Naive thymus-derived CD4-positive, alpha-beta T cell (primary cell): ENCODE data around the gene CERS5. TPM values are rescaled to one million over a fixed set of nuclear protein-coding genes. Genes with fewer than 3 reads are reported as not detected.
A peak's percentile ranks its signal among the peaks of the same experiment; 100 is the strongest.

Experiments
- ATAC-seq: fragments of 150-1000 bp; cut with Tn5 transposase; 2 replicates; pipeline ENCODE4 v1.10.0; 2021; ENCODE audit warnings: mild to moderate bottlenecking, moderate library complexity
- CTCF ChIA-PET: fragments of 350-600 bp; sonication (Branson Sonifier 250); formaldehyde crosslinking; loops from one replicate; lab custom pipeline; 2021; ENCODE audit warnings: antibody characterized with exemption; lab: Charles Lee
- POLR2A ChIA-PET: fragments of 350-600 bp; sonication (Branson Sonifier 250); formaldehyde crosslinking; loops from one replicate; lab custom pipeline; 2021; ENCODE audit warnings: antibody characterized with exemption, inconsistent platforms; lab: Charles Lee
- DNase-seq, 9 donors: peaks; one replicate each; pipeline versions ENCODE4 v3.0.0 to v3.0.0-alpha.2; 2020 to 2022; ENCODE audit warnings: mixed read lengths in 1 of 9
- H3K27ac ChIP-seq: one replicate; pipeline ENCODE4 v1.7.0; 2013; ENCODE audit warnings: mild to moderate bottlenecking, low read depth, low read length, moderate library complexity
- H3K27me3 ChIP-seq, 2 donors: one replicate each; pipeline ENCODE4 v1.7.0; 2013; ENCODE audit warnings: low read length in 2 of 2, mild to moderate bottlenecking in 2 of 2, moderate library complexity in 2 of 2; ENCODE audit not compliant: control insufficient read depth in 2 of 2, insufficient read depth in 2 of 2
- H3K36me3 ChIP-seq, 3 experiments: 1 replicate in 2 of 3; 2 replicates in 1 of 3; pipeline ENCODE4 v1.7.0; 2013; ENCODE audit warnings: low read length in 3 of 3, mild to moderate bottlenecking in 3 of 3, moderate library complexity in 1 of 3; ENCODE audit not compliant: insufficient read depth in 3 of 3, control insufficient read depth in 2 of 3
- H3K4me1 ChIP-seq, 2 donors: one replicate each; pipeline ENCODE4 v1.7.0; 2013; ENCODE audit warnings: low read length in 2 of 2, mild to moderate bottlenecking in 2 of 2, moderate library complexity in 1 of 2; ENCODE audit not compliant: control insufficient read depth in 2 of 2, insufficient read depth in 2 of 2
- H3K4me3 ChIP-seq: 2 replicates; pipeline ENCODE4 v1.7.0; 2013; ENCODE audit warnings: mild to moderate bottlenecking, low read length
- H3K9me3 ChIP-seq, 3 experiments: 1 replicate in 2 of 3; 2 replicates in 1 of 3; pipeline ENCODE4 v1.7.0; 2013; ENCODE audit warnings: low read length in 3 of 3; ENCODE audit not compliant: control insufficient read depth in 2 of 3
- H3K27ac Mint-ChIP-seq, 9 donors: one replicate each; pipeline ENCODE4 v1.8.0; 2020 to 2022; ENCODE audit warnings: mixed read lengths in 9 of 9, mild to moderate bottlenecking in 8 of 9, moderate library complexity in 5 of 9, inconsistent platforms in 2 of 9
- H3K27me3 Mint-ChIP-seq, 5 donors: one replicate each; pipeline ENCODE4 v1.8.0; 2021 to 2022; ENCODE audit warnings: mixed read lengths in 5 of 5, mild to moderate bottlenecking in 1 of 5
- H3K36me3 Mint-ChIP-seq, 5 donors: one replicate each; pipeline ENCODE4 v1.8.0; 2020 to 2022; ENCODE audit warnings: mixed read lengths in 5 of 5, mild to moderate bottlenecking in 3 of 5, inconsistent platforms in 1 of 5
- H3K4me1 Mint-ChIP-seq, 7 donors: one replicate each; pipeline ENCODE4 v1.8.0; 2020 to 2022; ENCODE audit warnings: mixed read lengths in 7 of 7, mild to moderate bottlenecking in 3 of 7, inconsistent platforms in 1 of 7
- H3K4me3 Mint-ChIP-seq, 10 donors: one replicate each; pipeline ENCODE4 v1.8.0; 2020 to 2022; ENCODE audit warnings: mild to moderate bottlenecking in 10 of 10, mixed read lengths in 10 of 10, moderate library complexity in 6 of 10, inconsistent platforms in 2 of 10
- H3K9me3 Mint-ChIP-seq, 11 donors: one replicate each; pipeline ENCODE4 v1.8.0; 2020 to 2022; ENCODE audit warnings: mixed read lengths in 11 of 11, mild to moderate bottlenecking in 4 of 11, inconsistent platforms in 1 of 11, moderate library complexity in 1 of 11
- intact Hi-C, 2 donors: fragments of 100-400 bp; cut with micrococcal nuclease; formaldehyde crosslinking; loops; one replicate each; pipeline ENCODE4 v1.15.1; 2023
- polyA plus RNA-seq, 2 donors: library from polyadenylated mRNA; unstranded; fragments of 300-500 nt; fragmentation: Illumina TruSeq; gene quantifications; one replicate each; pipeline ENCODE4 v1.2.3, GENCODE V29; 2021
- total RNA-seq, 6 experiments: library from RNA in 5 of 6; stranded (reverse) in 5 of 6; gene quantifications; 1 replicate in 5 of 6; 2 replicates in 1 of 6; pipeline ENCODE4 v1.2.3 and lab custom pipeline; 2021 to 2026

The CERS5 gene
- total and polyA plus RNA-seq, 7 experiments from 2014 or later, result 33.7 to 52.2 (median 45.1) TPM

DNA sequence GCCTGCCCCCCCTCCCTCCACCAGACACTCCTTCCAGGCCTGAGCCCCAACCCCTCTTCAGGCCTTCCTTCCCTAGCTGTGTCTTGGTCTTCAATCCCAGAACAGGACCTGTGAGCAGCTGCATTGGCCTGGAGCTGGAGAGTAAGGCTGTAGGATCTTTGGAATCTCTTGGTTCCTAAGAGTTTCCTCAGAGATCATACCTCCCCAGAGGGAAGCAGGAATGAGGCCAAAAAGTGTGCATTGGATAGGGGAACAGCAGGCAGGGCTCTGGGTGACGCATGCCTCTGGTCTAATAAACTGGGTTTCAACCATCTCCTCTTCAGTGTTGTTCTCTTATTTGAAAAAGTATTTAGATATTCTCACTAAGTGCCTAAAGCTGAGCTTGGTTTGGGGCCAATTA, 83.9 kb downstream of the CERS5 start:
- H3K4me1 Mint-ChIP-seq, result peaks cover 6 to 39% (median 33%) of the 10 kb centered on the region in 7 donors
- Histone ChIP-seq H3K27ac (peak overlapping the region; percentile 27), H3K27me3 (no peaks in the 10 kb centered on the region), H3K9me3 (no peaks in the 10 kb centered on the region), H3K4me1 (peaks cover 0 to 5% of the 10 kb centered on the region in 2 donors), H3K4me3 (no peak overlapping the region), H3K36me3 (peaks cover 0 to 23% (median 0%) of the 10 kb centered on the region in 3 experiments)
- ChIA-PET POLR2A (interaction anchor here (0.6 to 5.2 kb wide), 2 partner anchors 29 to 87 kb away, joined by 3 to 53 read pairs; partner anchors contain the start of gene COX14), CTCF (interaction anchor here (0.9 to 1.5 kb wide), 4 partner anchors 8 to 138 kb away, joined by 3 to 5 read pairs (median 4); partner anchors contain the start of gene COX14)
- intact Hi-C loops, result loop anchor here in 1 of 2 donors (10.0 kb wide), 2 partner anchors 458 to 1972 kb away; partner anchors contain the start of genes NR4A1 and PRPF40B
- peak overlapping the region; percentile 57 to 87 (median 82) for H3K4me3 Mint-ChIP-seq
- ATAC-seq (no peak), DNase-seq (no peak)
- peaks cover 0 to 1% (median 0%) of the 10 kb centered on the region in 11 donors for H3K9me3 Mint-ChIP-seq
- H3K36me3 Mint-ChIP-seq, result peaks cover 0 to 5% (median under 1%) of the 10 kb centered on the region in 5 donors
- peak overlapping the region; percentile 32 to 96 (median 89) for H3K27ac Mint-ChIP-seq
- no peaks in the 10 kb centered on the region for H3K27me3 Mint-ChIP-seq

GRCh38 chr12:50082644-50083043, 84.5 kb downstream of the CERS5 start:
- DNase-seq (no peak), ATAC-seq (no peak)
- POLR2A ChIA-PET, result interaction anchor here (0.6 to 5.2 kb wide), 2 partner anchors 29 to 87 kb away, joined by 3 to 53 read pairs; partner anchors contain the start of gene COX14
- H3K27ac Mint-ChIP-seq, result peak overlapping the region in 2 of 9 donors; percentile 33 to 71
- H3K36me3 ChIP-seq, result peaks cover 0 to 21% (median 0%) of the 10 kb centered on the region in 3 experiments
- H3K36me3 Mint-ChIP-seq, result peaks cover 0 to 4% (median 0%) of the 10 kb centered on the region in 5 donors
- CTCF ChIA-PET, result interaction anchor here (1.0 to 1.5 kb wide), 4 partner anchors 8 to 137 kb away, joined by 3 to 5 read pairs (median 4); partner anchors contain the start of gene COX14
- H3K4me1 ChIP-seq, result peaks cover 0 to 5% of the 10 kb centered on the region in 2 donors
- no peaks in the 10 kb centered on the region for H3K27me3 Mint-ChIP-seq
- H3K4me1 Mint-ChIP-seq, result peaks cover 6 to 32% (median 28%) of the 10 kb centered on the region in 7 donors
- peak overlapping the region; percentile 27 for H3K27ac ChIP-seq
- no peaks in the 10 kb centered on the region for H3K9me3 ChIP-seq
- H3K4me3 ChIP-seq, result no peak overlapping the region
- H3K4me3 Mint-ChIP-seq, result peak overlapping the region in 1 of 10 donors; percentile 18
- intact Hi-C loops, result loop anchor here in 1 of 2 donors (10.0 kb wide), 2 partner anchors 458 to 1972 kb away; partner anchors contain the start of genes NR4A1 and PRPF40B
- H3K27me3 ChIP-seq, result no peaks in the 10 kb centered on the region
- peaks cover 0 to 1% (median 0%) of the 10 kb centered on the region in 11 donors for H3K9me3 Mint-ChIP-seq

GRCh38 chr12:50081096-50081808, 85.9 kb downstream of the CERS5 start:
- POLR2A ChIA-PET, result interaction anchor here (2.2 kb wide), 1 partner anchor 31 kb away, joined by 6 read pairs; the partner anchor contains the start of gene COX14
- CTCF ChIA-PET, result no interaction called here

DNA sequence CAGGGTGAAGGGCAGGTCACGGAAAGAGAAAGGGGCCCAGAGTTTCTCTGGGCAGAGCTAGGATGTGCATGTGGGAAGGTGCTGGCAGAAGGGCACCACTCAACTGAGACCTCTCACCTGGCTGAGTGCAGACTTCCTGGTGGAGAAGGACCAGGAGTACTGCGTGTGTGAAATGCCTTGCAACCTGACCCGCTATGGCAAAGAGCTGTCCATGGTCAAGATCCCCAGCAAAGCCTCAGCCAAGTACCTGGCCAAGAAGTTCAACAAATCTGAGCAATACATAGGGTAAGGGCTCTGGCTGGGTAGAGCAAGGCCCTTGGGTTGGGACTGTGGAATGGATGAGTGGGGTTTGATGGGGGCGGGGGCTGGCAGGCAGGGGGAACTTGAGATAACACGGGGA, 87.4 kb downstream of the CERS5 start:
- no peak overlapping the region for H3K27ac ChIP-seq
- ChIA-PET CTCF (no interaction called here), POLR2A (interaction anchor here (2.2 kb wide), 1 partner anchor 33 kb away, joined by 6 read pairs; the partner anchor contains the start of gene COX14)
- H3K27me3 ChIP-seq, result no peaks in the 10 kb centered on the region
- no peak overlapping the region for H3K4me3 ChIP-seq
- peaks cover 0 to 4% of the 10 kb centered on the region in 2 donors for H3K4me1 ChIP-seq
- intact Hi-C loops, result loop anchor here in 1 of 2 donors (10.0 kb wide), 2 partner anchors 455 to 1975 kb away; partner anchors contain the start of genes NR4A1 and PRPF40B
- ATAC-seq, result no peak
- Mint-ChIP-seq H3K4me1 (peaks cover 6 to 13% (median 8%) of the 10 kb centered on the region in 7 donors), H3K9me3 (peaks cover 0 to 1% (median 0%) of the 10 kb centered on the region in 11 donors), H3K36me3 (no peaks in the 10 kb centered on the region), H3K27ac (peak overlapping the region in 1 of 9 donors; percentile 62), H3K27me3 (no peaks in the 10 kb centered on the region), H3K4me3 (no peak overlapping the region)
- peaks cover 0 to 2% (median 0%) of the 10 kb centered on the region in 3 experiments for H3K36me3 ChIP-seq
- no peaks in the 10 kb centered on the region for H3K9me3 ChIP-seq
- no peak for DNase-seq

More at GRCh38 chr12:50081096-50081808, 85.9 kb downstream of the CERS5 start:
- DNase-seq, result no peak
- Mint-ChIP-seq H3K4me3 (peak overlapping the region in 1 of 10 donors; percentile 29), H3K36me3 (no peaks in the 10 kb centered on the region), H3K4me1 (peaks cover 6 to 19% (median 17%) of the 10 kb centered on the region in 7 donors), H3K27me3 (no peaks in the 10 kb centered on the region), H3K27ac (peak overlapping the region in 2 of 9 donors; percentile 59 to 80), H3K9me3 (peaks cover 0 to 1% (median 0%) of the 10 kb centered on the region in 11 donors)
- no peak for ATAC-seq
- H3K36me3 ChIP-seq, result peaks cover 0 to 8% (median 0%) of the 10 kb centered on the region in 3 experiments
- no peaks in the 10 kb centered on the region for H3K27me3 ChIP-seq
- H3K27ac ChIP-seq, result no peak overlapping the region
- no peaks in the 10 kb centered on the region for H3K9me3 ChIP-seq
- H3K4me3 ChIP-seq, result no peak overlapping the region
- intact Hi-C loops, result loop anchor here in 1 of 2 donors (10.0 kb wide), 2 partner anchors 456 to 1974 kb away; partner anchors contain the start of genes NR4A1 and PRPF40B
- H3K4me1 ChIP-seq, result peaks cover 0 to 5% of the 10 kb centered on the region in 2 donors

Other genes with a start within 250 kb of the CERS5 start
- not detected for gene AQP2, start 216.6 kb downstream of the CERS5 start, total RNA-seq
- not detected for gene AQP2, start 216.6 kb downstream of the CERS5 start, polyA plus RNA-seq
- gene AQP5, start 205.5 kb downstream of the CERS5 start, total RNA-seq, result not detected
- not detected for gene AQP5, start 205.5 kb downstream of the CERS5 start, polyA plus RNA-seq
- gene AQP6, start 194.4 kb downstream of the CERS5 start, total RNA-seq, result not detected
- not detected for gene AQP6, start 194.4 kb downstream of the CERS5 start, polyA plus RNA-seq
- gene RACGAP1, start 141.9 kb downstream of the CERS5 start, total RNA-seq, result 100 to 1,000 TPM in 1 of 5 experiments, 10 to 100 TPM in 1, 1 to 10 TPM in 3; 4.2 to 111 (median 8.0) TPM
- gene RACGAP1, start 141.9 kb downstream of the CERS5 start, polyA plus RNA-seq, result 10 to 100 TPM in 1 of 2 donors, 1 to 10 TPM in 1; 8.6 to 11.1 TPM
- 10 to 100 TPM in 1 of 5 experiments, 1 to 10 TPM in 3, under 1 TPM in 1; 0.34 to 10.1 (median 2.0) TPM for gene ASIC1, start 109.8 kb downstream of the CERS5 start, total RNA-seq
- under 1 TPM; 0.14 to 0.51 TPM for gene ASIC1, start 109.8 kb downstream of the CERS5 start, polyA plus RNA-seq
- 10 to 100 TPM; 65.1 to 88.5 (median 67.5) TPM for gene SMARCD1, start 82.0 kb downstream of the CERS5 start, total RNA-seq
- gene SMARCD1, start 82.0 kb downstream of the CERS5 start, polyA plus RNA-seq, result 10 to 100 TPM in 1 of 2 donors, 1 to 10 TPM in 1; 9.5 to 16.6 TPM
- gene GPD1, start 63.4 kb downstream of the CERS5 start, total RNA-seq, result 1 to 10 TPM in 2 of 5 experiments, under 1 TPM in 3; 0.50 to 1.5 (median 0.60) TPM
- not detected for gene GPD1, start 63.4 kb downstream of the CERS5 start, polyA plus RNA-seq
- gene COX14, start 55.1 kb downstream of the CERS5 start, total RNA-seq, result 10 to 100 TPM; 37.2 to 49.4 (median 46.9) TPM
- gene COX14, start 55.1 kb downstream of the CERS5 start, polyA plus RNA-seq, result 100 to 1,000 TPM; 202 to 244 TPM
- 10 to 100 TPM in 4 of 5 experiments, 1 to 10 TPM in 1; 9.8 to 33.6 (median 11.2) TPM for gene LIMA1, start 116.2 kb upstream of the CERS5 start, total RNA-seq
- gene LIMA1, start 116.2 kb upstream of the CERS5 start, polyA plus RNA-seq, result 10 to 100 TPM in 1 of 2 donors, 1 to 10 TPM in 1; 5.4 to 11.6 TPM
- not detected for gene FAM186A, start 229.2 kb upstream of the CERS5 start, total RNA-seq
- gene FAM186A, start 229.2 kb upstream of the CERS5 start, polyA plus RNA-seq, result under 1 TPM in 1 of 2 donors, not detected in 1; 0.06 TPM
- 10 to 100 TPM; 22.1 to 68.9 (median 38.4) TPM for gene LARP4, start 233.5 kb upstream of the CERS5 start, total RNA-seq
- gene LARP4, start 233.5 kb upstream of the CERS5 start, polyA plus RNA-seq, result 10 to 100 TPM; 18.7 to 23.7 TPM